Measurements from ENCODE around the gene TMEM150C. TPM values are rescaled to one million over a fixed set of nuclear protein-coding genes. Genes with fewer than 3 reads are reported as not detected.

Gene TMEM150C
- total and polyA plus RNA-seq, 2 of the 4 experiments (the other 2 are of a cell fraction): 0.10 to 0.36 TPM

DNA sequence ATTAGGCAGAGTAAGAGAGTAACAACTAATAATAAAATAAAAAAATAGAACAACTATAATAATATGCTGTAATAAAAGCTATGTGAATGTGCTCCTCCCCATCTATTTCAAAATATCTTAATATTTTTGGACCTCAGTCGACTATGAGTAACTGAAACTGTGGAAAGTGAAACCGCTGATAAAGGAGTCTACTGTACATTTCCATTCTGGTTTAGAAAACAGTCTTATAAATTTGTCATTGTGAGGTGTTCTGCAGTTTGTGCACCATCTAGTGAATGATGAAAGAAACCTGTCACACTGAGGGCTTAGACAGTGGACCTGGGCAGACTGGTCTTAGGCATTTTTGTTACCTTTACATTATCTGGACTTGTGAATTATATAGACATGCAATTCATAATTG is 42.0 kb downstream of the TMEM150C start:
- ATAC-seq (ENCODE audit: low read depth): no peak
- Histone ChIP-seq H4K8ac (ENCODE audit: low read depth in 2 of 2, low read length in 2 of 2) (no peak overlapping the region), H3K14ac (replicated peaks; ENCODE audit: low read depth, low read length) (no peak overlapping the region), H2BK5ac (ENCODE audit: low read depth, low read length, poor library complexity, severe bottlenecking) (no peak overlapping the region), H3K9ac (ENCODE audit: low read depth, low read length) (no peak overlapping the region), H3K79me1 (ENCODE audit: low read depth in 1 of 2, low read length in 2 of 2) (no peaks in the 10 kb centered on the region), H3K4me1 (ENCODE audit: control insufficient read depth, insufficient read depth, low read length) (peaks cover 9% of the 10 kb centered on the region), H2AK9ac (replicated peaks; ENCODE audit: low read depth, low read length, poor library complexity) (no peak overlapping the region), H4K5ac (ENCODE audit: low read depth, low read length) (no peak overlapping the region), H3K18ac (ENCODE audit: low read depth, low read length) (no peak overlapping the region), H2BK20ac (ENCODE audit: low read depth, low read length) (no peak overlapping the region), H3K27me3 (ENCODE audit: control insufficient read depth, insufficient read depth, low read length) (peaks cover 2% of the 10 kb centered on the region; the same call in 1 of the 2 replicates), H3K56ac (ENCODE audit: extremely low read depth, insufficient read depth, low read length) (no peak overlapping the region), H3K36me3 (ENCODE audit: control insufficient read depth, insufficient read depth, low read length) (no peaks in the 10 kb centered on the region), H4K20me1 (ENCODE audit: insufficient read depth, low read length) (no peaks in the 10 kb centered on the region), H3K4me2 (ENCODE audit: low read depth, low read length) (no peak overlapping the region), H3K9me1 (ENCODE audit: insufficient read depth, low read length) (0 out of 2 replicates have a peak, but pooled peaks cover 2% of the 10 kb centered on the region), H3K23ac (ENCODE audit: low read depth, low read length) (no peak overlapping the region), H3K4me3 (ENCODE audit: insufficient read depth, low read depth, low read length) (no peak overlapping the region), H4K91ac (ENCODE audit: insufficient read depth, low read depth, low read length) (no peak overlapping the region), H3K9me3 (ENCODE audit: control insufficient read depth, insufficient read depth, low read length) (no peaks in the 10 kb centered on the region), H2AK5ac (ENCODE audit: low read depth, low read length) (no peak overlapping the region), H2AFZ (replicated peaks; ENCODE audit: low read length, poor library complexity) (no peak overlapping the region), H2BK15ac (ENCODE audit: low read depth, low read length) (no peak overlapping the region), H3K4ac (ENCODE audit: low read depth, low read length) (no peak overlapping the region), H3K27ac (ENCODE audit: insufficient read depth, low read length) (no peak overlapping the region), H2BK120ac (ENCODE audit: low read depth, low read length) (no peak overlapping the region)
- CTCF ChIA-PET: no interaction called here
- intact Hi-C loops (cut with micrococcal nuclease): no loop called here
- dilution Hi-C loops (cut with HindIII; ENCODE audit: low sequenced_read_pairs, unreplicated experiment): no loop called here
- TF ChIP-seq POLR2A (IDR thresholded peaks at IDR 0.05; ENCODE audit: low read depth, low read length): no peak
- TF ChIP-seq, protein P1, sequence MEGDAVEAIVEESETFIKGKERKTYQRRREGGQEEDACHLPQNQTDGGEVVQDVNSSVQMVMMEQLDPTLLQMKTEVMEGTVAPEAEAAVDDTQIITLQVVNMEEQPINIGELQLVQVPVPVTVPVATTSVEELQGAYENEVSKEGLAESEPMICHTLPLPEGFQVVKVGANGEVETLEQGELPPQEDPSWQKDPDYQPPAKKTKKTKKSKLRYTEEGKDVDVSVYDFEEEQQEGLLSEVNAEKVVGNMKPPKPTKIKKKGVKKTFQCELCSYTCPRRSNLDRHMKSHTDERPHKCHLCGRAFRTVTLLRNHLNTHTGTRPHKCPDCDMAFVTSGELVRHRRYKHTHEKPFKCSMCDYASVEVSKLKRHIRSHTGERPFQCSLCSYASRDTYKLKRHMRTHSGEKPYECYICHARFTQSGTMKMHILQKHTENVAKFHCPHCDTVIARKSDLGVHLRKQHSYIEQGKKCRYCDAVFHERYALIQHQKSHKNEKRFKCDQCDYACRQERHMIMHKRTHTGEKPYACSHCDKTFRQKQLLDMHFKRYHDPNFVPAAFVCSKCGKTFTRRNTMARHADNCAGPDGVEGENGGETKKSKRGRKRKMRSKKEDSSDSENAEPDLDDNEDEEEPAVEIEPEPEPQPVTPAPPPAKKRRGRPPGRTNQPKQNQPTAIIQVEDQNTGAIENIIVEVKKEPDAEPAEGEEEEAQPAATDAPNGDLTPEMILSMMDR (conservative IDR thresholded peaks at IDR 0.05; ENCODE audit: low read depth, low read length): no peak
- TF ChIP-seq NFE2L2 (IDR thresholded peaks at IDR 0.05; ENCODE audit: low read depth, low read length): no peak
- no CpG with 5 or more reads among the region's 2 CpGs for WGBS, 2 experiments (ENCODE audit: extremely low coverage in 2 of 2, insufficient read length in 1 of 2)
- in situ Hi-C loops (cut with MboI; ENCODE audit: low sequenced_read_pairs): no loop called here
- no TSS peak for BruUV-seq (replicated peaks)
- peak; percentile 11 for DNase-seq
- POLR2A ChIA-PET (ENCODE audit: unreplicated experiment): no interaction called here
